NCI-H460 (cell line): ENCODE data around the gene CCL25. TPM values are rescaled to one million over a fixed set of nuclear protein-coding genes. Genes with fewer than 3 reads are reported as not detected.

Experiments used
- DNase-seq: peaks from one replicate; pipeline ENCODE4 v3.0.0-alpha.2; 2016; ENCODE audit warnings: low read depth; ENCODE audit errors: extremely low read depth
- total RNA-seq: library from RNA; depleted of rRNA; stranded (reverse); fragments of >200 nt; shearing (Covaris generic); gene quantifications from 2 replicates; pipeline ENCODE4 v1.2.3, GENCODE V29; 2014

Gene CCL25
- total RNA-seq, 1 experiment from 2014 or later: not detected

- no peak for DNase-seq
Measured at GRCh38 chr19:8044018-8044417, 8.5 kb upstream of the CCL25 start.

- DNase-seq: no peak
Measured at GRCh38 chr19:8045872-8046568, 6.5 kb upstream of the CCL25 start.

GRCh38 chr19:8046569-8047165 lies 5.9 kb upstream of the CCL25 start:
- no peak for DNase-seq

- DNase-seq: peak; percentile 81
Measured at GRCh38 chr19:8050274-8051096, 2.1 kb upstream of the CCL25 start.

GRCh38 chr19:8054169-8054568 lies 1.6 kb downstream of the CCL25 start:
- DNase-seq: no peak

GRCh38 chr19:8056533-8056932 lies 4.0 kb downstream of the CCL25 start:
- no peak for DNase-seq

- no peak for DNase-seq
Measured at GRCh38 chr19:8057545-8058270, 5.1 kb downstream of the CCL25 start.

GRCh38 chr19:8064911-8065874 lies 12.6 kb downstream of the CCL25 start:
- DNase-seq: no peak

GRCh38 chr19:8065875-8066261 lies 13.3 kb downstream of the CCL25 start:
- DNase-seq: no peak

GRCh38 chr19:8069096-8069973 lies 16.8 kb downstream of the CCL25 start:
- no peak for DNase-seq

- no peak for DNase-seq
Measured at GRCh38 chr19:8071912-8072311, 19.4 kb downstream of the CCL25 start.

GRCh38 chr19:8074501-8074900 lies 21.9 kb downstream of the CCL25 start:
- DNase-seq: no peak

GRCh38 chr19:8075158-8076074 lies 22.9 kb downstream of the CCL25 start:
- DNase-seq: no peak

- DNase-seq: no peak
Measured at GRCh38 chr19:8079988-8080387, 27.4 kb downstream of the CCL25 start.

- no peak for DNase-seq
Measured at GRCh38 chr19:8080832-8081231, 28.3 kb downstream of the CCL25 start.

- peak; percentile 54 for DNase-seq
Measured at GRCh38 chr19:8081569-8082550, 29.3 kb downstream of the CCL25 start.

- no peak for DNase-seq
Measured at GRCh38 chr19:8083141-8083540, 30.6 kb downstream of the CCL25 start.
